ENCODE measurements around the gene PAIP2.
"Not testable (repeated sequence)": the region's sequence is repeated elsewhere in the genome, so short reads cannot be mapped to it uniquely, and the experiment has no call there.

PAIP2 gene

GRCh38 chr5:139409116-139409515 is 67.5 kb downstream of the PAIP2 start:
- H3K27me3 ChIP-seq (ENCODE audit: control insufficient read depth, insufficient read depth, low read length); H3K4me2 ChIP-seq (ENCODE audit: low read length); H3K4me1 ChIP-seq (ENCODE audit: control insufficient read depth, insufficient read depth, low read length); H3K4me3 ChIP-seq (ENCODE audit: low read length); H3K36me3 ChIP-seq (ENCODE audit: insufficient read depth, low read length); H3K9me3 ChIP-seq (replicated peaks; ENCODE audit: low read length); H3K9ac ChIP-seq (ENCODE audit: low read depth, low read length): not testable (repeated sequence)

GRCh38 chr5:139410121-139410992 is 68.7 kb downstream of the PAIP2 start:
- Histone ChIP-seq H3K27me3 (ENCODE audit: control insufficient read depth, insufficient read depth, low read length) (no peaks in the 10 kb centered on the region), H3K9ac (ENCODE audit: low read depth, low read length) (no peak overlapping the region), H3K4me1 (ENCODE audit: control insufficient read depth, insufficient read depth, low read length) (peaks cover 10% of the 10 kb centered on the region), H3K4me3 (ENCODE audit: low read length) (no peak overlapping the region), H3K9me3 (replicated peaks; ENCODE audit: low read length) (no peaks in the 10 kb centered on the region), H3K4me2 (ENCODE audit: low read length) (no peak overlapping the region), H3K36me3 (ENCODE audit: insufficient read depth, low read length) (no peaks in the 10 kb centered on the region)

GRCh38 chr5:139410993-139411828 is 69.6 kb downstream of the PAIP2 start:
- Histone ChIP-seq H3K9me3 (replicated peaks; ENCODE audit: low read length) (no peaks in the 10 kb centered on the region), H3K4me3 (ENCODE audit: low read length) (no peak overlapping the region), H3K4me1 (ENCODE audit: control insufficient read depth, insufficient read depth, low read length) (peaks cover 12% of the 10 kb centered on the region), H3K36me3 (ENCODE audit: insufficient read depth, low read length) (no peaks in the 10 kb centered on the region), H3K9ac (ENCODE audit: low read depth, low read length) (no peak overlapping the region), H3K27me3 (ENCODE audit: control insufficient read depth, insufficient read depth, low read length) (no peaks in the 10 kb centered on the region), H3K4me2 (ENCODE audit: low read length) (no peak overlapping the region)

- no peaks in the 10 kb centered on the region for H3K36me3 ChIP-seq (ENCODE audit: insufficient read depth, low read length)
- no peaks in the 10 kb centered on the region for H3K9me3 ChIP-seq (replicated peaks; ENCODE audit: low read length)
- H3K4me1 ChIP-seq (ENCODE audit: control insufficient read depth, insufficient read depth, low read length): peaks cover 12% of the 10 kb centered on the region
- H3K9ac ChIP-seq (ENCODE audit: low read depth, low read length): no peak overlapping the region
- H3K27me3 ChIP-seq (ENCODE audit: control insufficient read depth, insufficient read depth, low read length): no peaks in the 10 kb centered on the region
- H3K4me3 ChIP-seq (ENCODE audit: low read length): no peak overlapping the region
- H3K4me2 ChIP-seq (ENCODE audit: low read length): no peak overlapping the region
These were observed 71.5 kb downstream of the PAIP2 start for GRCh38 chr5:139413153-139413552.

GRCh38 chr5:139413963-139414362 is 72.3 kb downstream of the PAIP2 start:
- H3K27me3 ChIP-seq (ENCODE audit: control insufficient read depth, insufficient read depth, low read length): no peaks in the 10 kb centered on the region
- H3K36me3 ChIP-seq (ENCODE audit: insufficient read depth, low read length): no peaks in the 10 kb centered on the region
- no peak overlapping the region for H3K9ac ChIP-seq (ENCODE audit: low read depth, low read length)
- H3K4me1 ChIP-seq (ENCODE audit: control insufficient read depth, insufficient read depth, low read length): peaks cover 12% of the 10 kb centered on the region
- H3K4me3 ChIP-seq (ENCODE audit: low read length): no peak overlapping the region
- H3K9me3 ChIP-seq (replicated peaks; ENCODE audit: low read length): no peaks in the 10 kb centered on the region
- H3K4me2 ChIP-seq (ENCODE audit: low read length): no peak overlapping the region

- Histone ChIP-seq H3K4me2 (ENCODE audit: low read length) (no peak overlapping the region), H3K4me1 (ENCODE audit: control insufficient read depth, insufficient read depth, low read length) (peaks cover 12% of the 10 kb centered on the region), H3K9me3 (replicated peaks; ENCODE audit: low read length) (no peaks in the 10 kb centered on the region), H3K9ac (ENCODE audit: low read depth, low read length) (no peak overlapping the region), H3K36me3 (ENCODE audit: insufficient read depth, low read length) (peaks cover 5% of the 10 kb centered on the region), H3K4me3 (ENCODE audit: low read length) (no peak overlapping the region), H3K27me3 (ENCODE audit: control insufficient read depth, insufficient read depth, low read length) (no peaks in the 10 kb centered on the region)
These were observed 73.0 kb downstream of the PAIP2 start for GRCh38 chr5:139414581-139415130.

GRCh38 chr5:139415221-139415861 is 73.7 kb downstream of the PAIP2 start:
- no peak overlapping the region for H3K4me3 ChIP-seq (ENCODE audit: low read length)
- H3K9ac ChIP-seq (ENCODE audit: low read depth, low read length): no peak overlapping the region
- no peaks in the 10 kb centered on the region for H3K9me3 ChIP-seq (replicated peaks; ENCODE audit: low read length)
- no peak overlapping the region for H3K4me2 ChIP-seq (ENCODE audit: low read length)
- no peaks in the 10 kb centered on the region for H3K27me3 ChIP-seq (ENCODE audit: control insufficient read depth, insufficient read depth, low read length)
- H3K36me3 ChIP-seq (ENCODE audit: insufficient read depth, low read length): peaks cover 12% of the 10 kb centered on the region
- H3K4me1 ChIP-seq (ENCODE audit: control insufficient read depth, insufficient read depth, low read length): peaks cover 12% of the 10 kb centered on the region

GRCh38 chr5:139415869-139416268 is 74.2 kb downstream of the PAIP2 start:
- no peak overlapping the region for H3K4me2 ChIP-seq (ENCODE audit: low read length)
- H3K36me3 ChIP-seq (ENCODE audit: insufficient read depth, low read length): peaks cover 15% of the 10 kb centered on the region

GRCh38 chr5:139416651-139417050 is 75.0 kb downstream of the PAIP2 start:
- Histone ChIP-seq H3K4me2 (ENCODE audit: low read length) (no peak overlapping the region), H3K9me3 (replicated peaks; ENCODE audit: low read length) (no peaks in the 10 kb centered on the region), H3K9ac (ENCODE audit: low read depth, low read length) (no peak overlapping the region), H3K4me1 (ENCODE audit: control insufficient read depth, insufficient read depth, low read length) (peaks cover 9% of the 10 kb centered on the region), H3K36me3 (ENCODE audit: insufficient read depth, low read length) (peaks cover 15% of the 10 kb centered on the region), H3K4me3 (ENCODE audit: low read length) (no peak overlapping the region), H3K27me3 (ENCODE audit: control insufficient read depth, insufficient read depth, low read length) (no peaks in the 10 kb centered on the region)

More at GRCh38 chr5:139415869-139416268, 74.2 kb downstream of the PAIP2 start:
- Histone ChIP-seq H3K9ac (ENCODE audit: low read depth, low read length) (no peak overlapping the region), H3K4me1 (ENCODE audit: control insufficient read depth, insufficient read depth, low read length) (peaks cover 12% of the 10 kb centered on the region), H3K27me3 (ENCODE audit: control insufficient read depth, insufficient read depth, low read length) (no peaks in the 10 kb centered on the region), H3K9me3 (replicated peaks; ENCODE audit: low read length) (no peaks in the 10 kb centered on the region), H3K4me3 (ENCODE audit: low read length) (no peak overlapping the region)

GRCh38 chr5:139417214-139417613 is 75.6 kb downstream of the PAIP2 start:
- Histone ChIP-seq H3K27me3 (ENCODE audit: control insufficient read depth, insufficient read depth, low read length) (no peaks in the 10 kb centered on the region), H3K4me3 (ENCODE audit: low read length) (no peak overlapping the region)

GRCh38 chr5:139418793-139419192 is 77.1 kb downstream of the PAIP2 start:
- peaks cover 9% of the 10 kb centered on the region for H3K4me1 ChIP-seq (ENCODE audit: control insufficient read depth, insufficient read depth, low read length)
- no peaks in the 10 kb centered on the region for H3K9me3 ChIP-seq (replicated peaks; ENCODE audit: low read length)
- peaks cover 15% of the 10 kb centered on the region for H3K36me3 ChIP-seq (ENCODE audit: insufficient read depth, low read length)
- no peaks in the 10 kb centered on the region for H3K27me3 ChIP-seq (ENCODE audit: control insufficient read depth, insufficient read depth, low read length)
- no peak overlapping the region for H3K4me3 ChIP-seq (ENCODE audit: low read length)
- H3K4me2 ChIP-seq (ENCODE audit: low read length): no peak overlapping the region
- H3K9ac ChIP-seq (ENCODE audit: low read depth, low read length): no peak overlapping the region

More at GRCh38 chr5:139417214-139417613, 75.6 kb downstream of the PAIP2 start:
- Histone ChIP-seq H3K9me3 (replicated peaks; ENCODE audit: low read length) (no peaks in the 10 kb centered on the region), H3K4me2 (ENCODE audit: low read length) (no peak overlapping the region), H3K9ac (ENCODE audit: low read depth, low read length) (no peak overlapping the region), H3K4me1 (ENCODE audit: control insufficient read depth, insufficient read depth, low read length) (peaks cover 9% of the 10 kb centered on the region), H3K36me3 (ENCODE audit: insufficient read depth, low read length) (peaks cover 15% of the 10 kb centered on the region)

Measured in skeletal muscle satellite cell (primary cell).